IMR-90 (cell line): Measurements from ENCODE around the gene PI4KA. TPM values are rescaled to one million over a fixed set of nuclear protein-coding genes. Genes with fewer than 3 reads are reported as not detected.
A peak's percentile ranks its signal among the peaks of the same experiment; 100 is the strongest.

Source experiments
- ATAC-seq: fragments of 200-7000 bp; cut with Tn5 transposase; 2 replicates; pipeline ENCODE4 v1.9.1; 2020; ENCODE audit warnings: low read depth, mild to moderate bottlenecking, moderate library complexity
- BruUV-seq: library from RNA; stranded (reverse); fragments of 400-500 nt; replicated peaks from 2 replicates; lab custom pipeline; 2021; lab: Mats Ljungman, UMichigan
- CTCF ChIA-PET: fragments of 300-600 bp; formaldehyde crosslinking; extraction: SDS; loops from one replicate; lab custom pipeline; 2021; ENCODE audit warnings: antibody characterized with exemption; lab: Yijun Ruan, JAX
- POLR2A ChIA-PET: fragments of 300-600 bp; sonication (Branson Sonifier 250); formaldehyde crosslinking; loops from one replicate; lab custom pipeline; 2022; ENCODE audit warnings: antibody characterized with exemption; ENCODE audit not compliant: unreplicated experiment; lab: Charles Lee
- DNase-seq: peaks from one replicate; pipeline ENCODE4 v3.0.0; 2013
- H2AFZ ChIP-seq: replicated peaks from 2 replicates; pipeline ENCODE3; 2013; ENCODE audit warnings: low read length, mild to moderate bottlenecking; ENCODE audit not compliant: poor library complexity
- H2AK5ac ChIP-seq: 2 replicates; pipeline ENCODE4 v1.6.1; 2013; ENCODE audit warnings: low read depth, low read length, inconsistent platforms
- H2AK9ac ChIP-seq: replicated peaks from 2 replicates; pipeline ENCODE3; 2013; ENCODE audit warnings: mild to moderate bottlenecking, low read depth, low read length, moderate library complexity; ENCODE audit not compliant: poor library complexity
- H2BK120ac ChIP-seq: 2 replicates; pipeline ENCODE4 v1.6.1; 2013; ENCODE audit warnings: low read depth, low read length, inconsistent platforms
- H2BK15ac ChIP-seq: 3 replicates; pipeline ENCODE4 v1.6.1; 2013; ENCODE audit warnings: low read depth, low read length, inconsistent platforms
- H2BK20ac ChIP-seq: 2 replicates; pipeline ENCODE4 v1.6.1; 2013; ENCODE audit warnings: low read depth, mild to moderate bottlenecking, inconsistent platforms, low read length, moderate library complexity
- H2BK5ac ChIP-seq: 2 replicates; pipeline ENCODE4 v1.6.1; 2013; ENCODE audit warnings: mild to moderate bottlenecking, low read depth, low read length, inconsistent platforms; ENCODE audit not compliant: poor library complexity, severe bottlenecking
- H3K14ac ChIP-seq: replicated peaks from 2 replicates; pipeline ENCODE4 v1.6.1; 2013; ENCODE audit warnings: low read depth, low read length, inconsistent platforms
- H3K18ac ChIP-seq: 2 replicates; pipeline ENCODE4 v1.6.1; 2013; ENCODE audit warnings: low read depth, low read length, control low read depth
- H3K23ac ChIP-seq: 2 replicates; pipeline ENCODE4 v1.6.1; 2013; ENCODE audit warnings: low read depth, low read length, inconsistent platforms
- H3K27ac ChIP-seq: 2 replicates; pipeline ENCODE4 v1.5.1; 2013; ENCODE audit warnings: mild to moderate bottlenecking, control low read depth, low read length; ENCODE audit not compliant: insufficient read depth
- H3K27me3 ChIP-seq: 2 replicates; pipeline ENCODE4 v1.6.1; 2013; ENCODE audit warnings: low read length; ENCODE audit not compliant: control insufficient read depth, insufficient read depth
- H3K36me3 ChIP-seq: 2 replicates; pipeline ENCODE4 v1.6.1; 2013; ENCODE audit warnings: low read length, mixed read lengths; ENCODE audit not compliant: control insufficient read depth, insufficient read depth
- H3K4ac ChIP-seq: 2 replicates; pipeline ENCODE4 v1.6.1; 2013; ENCODE audit warnings: low read depth, low read length, inconsistent platforms
- H3K4me1 ChIP-seq: 2 replicates; pipeline ENCODE4 v1.6.1; 2013; ENCODE audit warnings: low read length, mixed read lengths; ENCODE audit not compliant: control insufficient read depth, insufficient read depth
- H3K4me2 ChIP-seq: 2 replicates; pipeline ENCODE4 v1.6.1; 2013; ENCODE audit warnings: low read depth, mild to moderate bottlenecking, control low read depth, low read length, moderate library complexity
- H3K4me3 ChIP-seq: 2 replicates; pipeline ENCODE4 v1.5.1; 2013; ENCODE audit warnings: low read depth, mild to moderate bottlenecking, control low read depth, low read length, moderate library complexity; ENCODE audit not compliant: insufficient read depth
- H3K56ac ChIP-seq: 2 replicates; pipeline ENCODE4 v1.6.1; 2013; ENCODE audit warnings: low read length, inconsistent platforms; ENCODE audit not compliant: insufficient read depth; ENCODE audit errors: extremely low read depth
- H3K79me1 ChIP-seq, 2 experiments: 2 replicates each; pipeline ENCODE4 v1.6.1; 2013; ENCODE audit warnings: low read length in 2 of 2, inconsistent platforms in 1 of 2, low read depth in 1 of 2
- H3K9ac ChIP-seq: 2 replicates; pipeline ENCODE4 v1.6.1; 2013; ENCODE audit warnings: low read depth, low read length, control low read depth
- H3K9me1 ChIP-seq: 2 replicates; pipeline ENCODE4 v1.6.1; 2013; ENCODE audit warnings: low read length, inconsistent platforms; ENCODE audit not compliant: insufficient read depth
- H3K9me3 ChIP-seq: 2 replicates; pipeline ENCODE4 v1.6.1; 2013; ENCODE audit warnings: low read length; ENCODE audit not compliant: control insufficient read depth, insufficient read depth
- H4K20me1 ChIP-seq: 2 replicates; pipeline ENCODE4 v1.6.1; 2013; ENCODE audit warnings: low read length, inconsistent platforms; ENCODE audit not compliant: insufficient read depth
- H4K5ac ChIP-seq: 2 replicates; pipeline ENCODE4 v1.6.1; 2013; ENCODE audit warnings: mild to moderate bottlenecking, low read depth, low read length, control low read depth
- H4K8ac ChIP-seq, 2 experiments: 2 replicates each; pipeline ENCODE4 v1.6.1; 2013; ENCODE audit warnings: low read depth in 2 of 2, low read length in 2 of 2, control low read depth in 1 of 2, inconsistent platforms in 1 of 2
- H4K91ac ChIP-seq: 2 replicates; pipeline ENCODE4 v1.6.1; 2013; ENCODE audit warnings: low read depth, low read length, inconsistent platforms; ENCODE audit not compliant: insufficient read depth
- BHLHE40 ChIP-seq: fragments of 150-350 bp; IDR thresholded peaks from 2 replicates; pipeline ENCODE4 v1.6.1; 2016; ENCODE audit warnings: mild to moderate bottlenecking, low read depth, low read length
- FOS ChIP-seq: fragments of 150-350 bp; IDR thresholded peaks from 2 replicates; pipeline ENCODE4 v1.6.1; 2016; ENCODE audit warnings: low read depth, low read length
- MXI1 ChIP-seq: IDR thresholded peaks from 2 replicates; pipeline ENCODE4 v1.6.1; 2012; ENCODE audit warnings: low read depth, mild to moderate bottlenecking, low read length, moderate library complexity, borderline replicate concordance
- POLR2A ChIP-seq: IDR thresholded peaks from 2 replicates; pipeline ENCODE4 v1.6.1; 2012; ENCODE audit warnings: mild to moderate bottlenecking, low read depth, low read length
- SMC3 ChIP-seq: fragments of 150-350 bp; IDR thresholded peaks from 2 replicates; pipeline ENCODE4 v1.6.1; 2016; ENCODE audit warnings: low read depth, mild to moderate bottlenecking, antibody characterized with exemption, low read length, moderate library complexity
- WGBS, 2 experiments: methylation state at CpG; one replicate each; pipeline versions ENCODE4 v1.1.5 to v1.1.7; 2013; ENCODE audit warnings: missing lambda C conversion rate in 2 of 2; ENCODE audit not compliant: insufficient read length in 1 of 2; ENCODE audit errors: extremely low coverage in 2 of 2; 5-methylcytosine and 5-hydroxymethylcytosine counted together
- dilution Hi-C: fragments of 300-500 bp; cut with HindIII; formaldehyde crosslinking; loops from one replicate; pipeline ENCODE4 v1.14.3; 2018; ENCODE audit warnings: low sequenced_read_pairs; ENCODE audit not compliant: unreplicated experiment
- in situ Hi-C: fragments of 300-500 bp; cut with MboI; formaldehyde crosslinking; loops from 3 replicates; pipeline ENCODE4 v1.14.3; 2019; ENCODE audit warnings: low sequenced_read_pairs, inconsistent platforms, mixed read lengths
- intact Hi-C: fragments of 100-400 bp; cut with micrococcal nuclease; formaldehyde crosslinking; loops from 2 replicates; pipeline ENCODE4 v1.10.0; 2022
- polyA plus RNA-seq, 3 experiments: library from polyadenylated mRNA; depleted of rRNA; stranded (reverse); fragments of >200 nt; gene quantifications; 2 replicates each; pipeline ENCODE4 v1.2.3, GENCODE V29; 2012; ENCODE audit warnings: low replicate concordance in 1 of 3
- total RNA-seq: library from RNA; depleted of rRNA; stranded (reverse); fragments of >200 nt; gene quantifications from 2 replicates; pipeline ENCODE4 v1.2.3, GENCODE V29; 2012
- TF ChIP-seq, protein P1 (sequence below): fragments of 150-350 bp; IDR thresholded peaks from 2 replicates; pipeline ENCODE4 v1.6.1; 2016; ENCODE audit warnings: low read depth, mild to moderate bottlenecking, low read length, moderate library complexity, borderline replicate concordance

PI4KA gene
- total and polyA plus RNA-seq, 2 of the 4 experiments (the other 2 are of a cell fraction): 16.8 to 35.5 TPM

- DNase-seq (no peak), ATAC-seq (no peak)
- no peak overlapping the region for H4K8ac ChIP-seq
- peak overlapping the region; percentile 37; the same call in 1 of the 2 replicates for H3K23ac ChIP-seq
- no peak overlapping the region for H4K5ac ChIP-seq
- H3K4me1 ChIP-seq: peaks cover 25% of the 10 kb centered on the region
- peaks cover 14% of the 10 kb centered on the region for H3K36me3 ChIP-seq
- peaks cover 49% of the 10 kb centered on the region for H3K9me1 ChIP-seq
- H2AK9ac ChIP-seq: peak overlapping the region; percentile 10
- no peak overlapping the region for H3K27ac ChIP-seq
- H3K4me3 ChIP-seq: no peak overlapping the region
- no peak overlapping the region for H2BK20ac ChIP-seq
- 100% methylated on average over 1 of the region's 3 CpGs; no CpG with 5 or more reads in 1 of the 2 experiments for WGBS, 2 experiments
- H3K18ac ChIP-seq: no peak overlapping the region
- H4K20me1 ChIP-seq: peaks cover 20% of the 10 kb centered on the region
- no peaks in the 10 kb centered on the region for H3K27me3 ChIP-seq
- no peak overlapping the region for H3K56ac ChIP-seq
- H2BK5ac ChIP-seq: no peak overlapping the region
- H2AK5ac ChIP-seq: no peak overlapping the region
- H2BK120ac ChIP-seq: no peak overlapping the region
- BruUV-seq: no TSS peak
- H3K4ac ChIP-seq: no peak overlapping the region
- no peak overlapping the region for H3K4me2 ChIP-seq
- H3K9ac ChIP-seq: no peak overlapping the region
- TF ChIP-seq, protein P1, sequence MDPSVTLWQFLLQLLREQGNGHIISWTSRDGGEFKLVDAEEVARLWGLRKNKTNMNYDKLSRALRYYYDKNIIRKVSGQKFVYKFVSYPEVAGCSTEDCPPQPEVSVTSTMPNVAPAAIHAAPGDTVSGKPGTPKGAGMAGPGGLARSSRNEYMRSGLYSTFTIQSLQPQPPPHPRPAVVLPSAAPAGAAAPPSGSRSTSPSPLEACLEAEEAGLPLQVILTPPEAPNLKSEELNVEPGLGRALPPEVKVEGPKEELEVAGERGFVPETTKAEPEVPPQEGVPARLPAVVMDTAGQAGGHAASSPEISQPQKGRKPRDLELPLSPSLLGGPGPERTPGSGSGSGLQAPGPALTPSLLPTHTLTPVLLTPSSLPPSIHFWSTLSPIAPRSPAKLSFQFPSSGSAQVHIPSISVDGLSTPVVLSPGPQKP: no peak
- TF ChIP-seq BHLHE40 (no peak), POLR2A (no peak), MXI1 (no peak), FOS (no peak), SMC3 (no peak)
- H2BK15ac ChIP-seq: no peak overlapping the region
- H2AFZ ChIP-seq: no peak overlapping the region
- H3K14ac ChIP-seq: no peak overlapping the region
- ChIA-PET CTCF (interaction anchor here (1.2 to 1.4 kb wide), 2 partner anchors 8 to 20 kb away, joined by 3 to 5 read pairs; no protein-coding TSS in a partner anchor), POLR2A (no interaction called here)
- H3K9me3 ChIP-seq: no peaks in the 10 kb centered on the region
- in situ Hi-C loops (no loop called here), dilution Hi-C loops (no loop called here), intact Hi-C loops (no loop called here)
- peaks cover 37 to 78% of the 10 kb centered on the region in 2 experiments; a peak in 3 of 4 replicates for H3K79me1 ChIP-seq
- no peak overlapping the region for H4K91ac ChIP-seq
These were observed 6.7 kb upstream of the PI4KA start for GRCh38 chr22:20865331-20865730.
